NCI-H2196 (cell line): ENCODE results near the gene CSNK1E.
"Not testable (repeated sequence)": the region's sequence is repeated elsewhere in the genome, so short reads cannot be mapped to it uniquely, and the experiment has no call there.

Experiments
- DNase-seq: peaks from one replicate; lab custom pipeline; 2025; ENCODE audit not compliant: unreplicated experiment; lab: John Stamatoyannopoulos, UW

Gene CSNK1E

GRCh38 chr22:38317122-38317994 is at the start of gene CSNK1E:
CSNK1E (minus strand) TSS chr22:38317433; CDS start chr22:38314157, 3,276 bp downstream.
- DNase-seq, result peak; percentile 48

GRCh38 chr22:38365829-38366228 is 48.6 kb upstream of the CSNK1E start:
- DNase-seq, result not testable (repeated sequence)

GRCh38 chr22:38365174-38365573 is 47.9 kb upstream of the CSNK1E start:
- not testable (repeated sequence) for DNase-seq

GRCh38 chr22:38360560-38360959 is 43.3 kb upstream of the CSNK1E start:
- DNase-seq, result not testable (repeated sequence)

- DNase-seq, result not testable (repeated sequence)
Observed at GRCh38 chr22:38359817-38360216, 42.6 kb upstream of the CSNK1E start.

- not testable (repeated sequence) for DNase-seq
Observed at GRCh38 chr22:38357971-38358370, 40.7 kb upstream of the CSNK1E start.

GRCh38 chr22:38355275-38355674 is 38.0 kb upstream of the CSNK1E start:
- no peak for DNase-seq

GRCh38 chr22:38353701-38354100 is 36.5 kb upstream of the CSNK1E start:
- DNase-seq, result no peak

GRCh38 chr22:38353142-38353629 is 36.0 kb upstream of the CSNK1E start:
- DNase-seq, result peak; percentile 33

GRCh38 chr22:38352436-38352835 is 35.2 kb upstream of the CSNK1E start:
- no peak for DNase-seq

GRCh38 chr22:38350444-38351359 is 33.5 kb upstream of the CSNK1E start:
- no peak for DNase-seq

GRCh38 chr22:38348751-38349496 is 31.7 kb upstream of the CSNK1E start:
- no peak for DNase-seq

- no peak for DNase-seq
Observed at GRCh38 chr22:38347944-38348750, 30.9 kb upstream of the CSNK1E start.

GRCh38 chr22:38347181-38347943 is 30.1 kb upstream of the CSNK1E start:
- DNase-seq, result no peak

- DNase-seq, result no peak
Observed at GRCh38 chr22:38346506-38346905, 29.3 kb upstream of the CSNK1E start.

GRCh38 chr22:38345782-38346181 is 28.5 kb upstream of the CSNK1E start:
- DNase-seq, result no peak

- not testable (repeated sequence) for DNase-seq
Observed at GRCh38 chr22:38339893-38340292, 22.7 kb upstream of the CSNK1E start.

- DNase-seq, result no peak
Observed at GRCh38 chr22:38338772-38339379, 21.6 kb upstream of the CSNK1E start.

- no peak for DNase-seq
Observed at GRCh38 chr22:38336699-38337098, 19.5 kb upstream of the CSNK1E start.
